ENCODE measurements around the gene NMUR1. TPM values are rescaled to one million over a fixed set of nuclear protein-coding genes. Genes with fewer than 3 reads are reported as not detected.

NMUR1 gene
- polyA plus RNA-seq, 5 donors = 0.34 to 0.75 (median 0.55) TPM

- DNase-seq = peak; percentile 42 to 44
These were observed 24.7 kb upstream of the NMUR1 start for GRCh38 chr2:231554748-231555545.

GRCh38 chr2:231554327-231554726 lies 24.1 kb upstream of the NMUR1 start:
- DNase-seq = no peak

GRCh38 chr2:231552752-231553151 lies 22.5 kb upstream of the NMUR1 start:
- DNase-seq = no peak

GRCh38 chr2:231549446-231550239 lies 19.4 kb upstream of the NMUR1 start:
- no peak for DNase-seq

GRCh38 chr2:231548752-231549151 lies 18.5 kb upstream of the NMUR1 start:
- DNase-seq = no peak

GRCh38 chr2:231547315-231548110 lies 17.3 kb upstream of the NMUR1 start:
- no peak for DNase-seq

- DNase-seq = no peak
These were observed 15.9 kb upstream of the NMUR1 start for GRCh38 chr2:231546014-231546715.

- no peak for DNase-seq
These were observed 15.1 kb upstream of the NMUR1 start for GRCh38 chr2:231545105-231545902.

GRCh38 chr2:231542136-231542535 lies 11.9 kb upstream of the NMUR1 start:
- no peak for DNase-seq

GRCh38 chr2:231541645-231542044 lies 11.4 kb upstream of the NMUR1 start:
- no peak for DNase-seq

- no peak for DNase-seq
These were observed 9.7 kb upstream of the NMUR1 start for GRCh38 chr2:231539991-231540390.

GRCh38 chr2:231535961-231536360 lies 5.7 kb upstream of the NMUR1 start:
- DNase-seq = no peak

GRCh38 chr2:231533777-231534125 lies 3.5 kb upstream of the NMUR1 start:
- DNase-seq = no peak

GRCh38 chr2:231533086-231533776 lies 3.0 kb upstream of the NMUR1 start:
- DNase-seq = no peak

- DNase-seq = no peak
These were observed 2.5 kb upstream of the NMUR1 start for GRCh38 chr2:231532756-231533035.

- no peak for DNase-seq
These were observed 1.9 kb upstream of the NMUR1 start for GRCh38 chr2:231531883-231532755.

GRCh38 chr2:231531466-231531865 lies 1.2 kb upstream of the NMUR1 start:
- DNase-seq = no peak

GRCh38 chr2:231528636-231529030 lies 1.6 kb downstream of the NMUR1 start:
- no peak for DNase-seq

- no peak for DNase-seq
These were observed 2.1 kb downstream of the NMUR1 start for GRCh38 chr2:231527955-231528635.

Data from right lung (tissue), 5 donors.